ENCODE data around the gene ROBO4.

Gene ROBO4

DNA sequence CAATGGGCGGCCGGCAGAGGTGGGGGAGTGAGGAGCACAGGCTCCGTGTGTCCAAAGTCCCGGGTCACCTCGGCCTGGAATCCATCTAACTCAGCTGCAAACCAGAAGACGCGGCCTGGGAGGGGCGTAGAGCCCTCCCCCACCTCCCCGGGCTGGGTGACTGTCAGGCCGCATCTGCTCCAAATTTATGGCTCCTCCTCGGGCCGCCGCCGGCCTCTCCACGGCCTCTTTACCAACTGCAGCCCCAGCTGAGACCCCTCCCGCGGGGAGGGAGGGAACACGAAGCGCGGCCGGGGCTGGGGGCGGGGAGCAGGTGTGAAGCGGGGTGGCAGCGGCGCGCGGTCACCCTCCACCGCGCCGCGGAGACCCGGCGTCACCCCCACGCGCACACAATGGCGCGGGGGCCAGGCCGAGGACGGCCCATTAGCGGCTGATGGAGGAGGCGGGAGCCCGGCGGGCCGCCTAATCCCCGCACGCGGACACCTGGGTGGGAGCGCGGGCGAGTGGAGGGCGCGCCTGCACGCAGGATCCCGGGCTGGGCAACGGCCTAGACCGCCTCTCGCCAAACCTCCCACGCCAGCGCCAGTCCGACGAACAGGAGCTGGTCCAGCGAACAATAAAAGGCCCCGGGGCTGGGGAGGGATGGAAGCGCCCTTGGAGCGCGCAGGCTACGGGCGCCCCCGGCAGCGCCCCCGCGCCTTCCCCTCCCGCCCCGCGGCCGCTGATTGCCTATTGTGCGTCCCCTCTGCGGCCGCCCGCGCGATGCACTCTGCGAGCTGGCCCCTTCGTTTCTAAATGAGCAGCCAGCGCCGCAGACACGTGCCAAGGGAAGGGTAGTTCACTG is 58.3 kb downstream of the ROBO4 start:
- no peak for DNase-seq

DNA sequence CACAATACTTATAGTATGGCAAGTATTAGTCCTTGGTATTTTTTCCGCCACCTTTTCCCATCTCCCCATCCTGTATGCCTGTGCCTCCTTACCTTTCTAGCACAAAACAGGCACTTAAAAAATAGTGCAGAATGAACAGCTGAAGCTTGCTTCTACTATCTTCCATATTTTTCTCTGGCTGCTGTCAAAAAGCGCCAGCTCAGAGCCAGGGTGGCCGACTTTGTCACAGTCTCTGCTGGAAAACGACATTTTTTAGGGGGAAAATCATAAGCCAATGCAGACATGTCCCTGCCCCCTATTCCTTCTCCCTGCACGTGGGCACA is 58.9 kb downstream of the ROBO4 start:
- no peak for DNase-seq

DNA sequence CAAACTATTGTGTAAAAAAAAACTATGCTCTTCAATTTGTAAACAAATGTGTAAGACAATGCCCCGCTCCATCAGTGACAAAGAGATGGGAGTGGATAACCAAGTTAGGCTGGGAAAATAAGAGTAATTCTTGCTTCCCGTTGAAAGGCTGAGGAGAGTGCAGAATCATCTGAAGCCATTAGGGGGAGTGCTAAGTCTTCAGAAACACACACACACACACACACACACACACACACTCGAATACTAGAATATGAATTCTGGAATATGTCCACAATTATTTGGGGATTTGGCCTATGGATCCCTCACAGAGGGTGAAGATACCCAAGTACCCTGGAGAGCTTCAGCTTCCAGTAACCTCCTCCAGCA is 60.2 kb downstream of the ROBO4 start:
- DNase-seq: peak; percentile 15

DNA sequence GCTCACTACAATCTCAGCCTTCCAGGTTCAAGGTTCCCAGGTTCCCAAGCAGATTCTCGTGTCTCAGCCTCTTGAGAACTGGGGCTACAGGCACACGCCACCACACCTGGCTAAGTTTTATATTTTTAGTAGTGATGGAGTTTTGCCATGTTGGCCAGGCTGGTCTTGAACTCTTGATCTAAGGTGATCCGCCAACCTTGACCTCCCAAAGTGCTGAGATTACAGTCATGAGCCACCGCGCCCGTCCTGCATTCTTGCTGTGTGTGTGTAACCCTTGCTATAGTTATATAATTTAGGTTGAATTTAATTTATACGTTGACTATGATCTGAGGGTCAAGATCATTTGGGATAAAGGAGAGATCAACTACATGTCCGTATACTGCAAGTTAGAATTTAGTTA is 61.7 kb downstream of the ROBO4 start:
- DNase-seq: no peak

DNA sequence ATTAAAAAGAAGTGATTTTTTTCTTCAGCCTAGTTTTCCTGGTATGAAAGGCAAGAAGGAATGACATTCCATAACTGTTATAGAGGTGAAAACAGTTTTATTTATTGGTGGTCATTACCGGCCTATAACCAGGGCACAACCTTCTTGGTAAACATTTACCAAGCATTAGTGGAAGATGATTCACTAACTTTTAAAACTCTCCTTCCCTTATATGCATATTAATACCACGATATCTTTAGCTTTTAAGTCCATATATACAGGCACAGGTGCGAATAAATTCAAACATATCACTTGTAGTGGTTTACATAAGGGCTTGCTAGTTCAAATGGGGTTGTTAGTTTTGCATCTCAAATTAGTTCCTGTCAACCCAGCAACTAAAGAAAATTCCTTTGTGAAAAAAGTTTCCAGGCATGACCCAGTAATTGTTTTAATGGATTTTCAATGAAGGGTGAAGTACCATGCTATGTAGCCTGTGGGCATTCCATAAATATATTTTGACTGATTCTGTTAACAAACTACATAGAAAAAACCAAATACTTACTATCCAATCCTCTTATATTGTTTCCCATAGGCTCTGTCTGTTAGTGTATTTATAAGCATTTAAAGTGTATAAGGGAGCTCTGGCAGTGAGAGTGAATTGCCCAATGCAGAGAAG is 63.0 kb downstream of the ROBO4 start:
- DNase-seq: no peak

Data from NCI-H510A treated with DMSO at 0.1 percent for 48 hours (cell line).